Keratinocyte (primary cell): Measurements from ENCODE around the gene STRN4.
A peak's percentile ranks its signal among the peaks of the same experiment; 100 is the strongest.

Source experiments
- EZH2 ChIP-seq: IDR thresholded peaks from one replicate; pipeline ENCODE4 v1.6.1; 2012; ENCODE audit warnings: inconsistent platforms, mild to moderate bottlenecking, low read length, moderate library complexity
- TF ChIP-seq, protein P1 (sequence below), 3 experiments: IDR thresholded peaks in 1 of 3; conservative IDR thresholded peaks in 1 of 3; optimal IDR thresholded peaks in 1 of 3; 2 replicates in 2 of 3; 3 replicates in 1 of 3; pipeline versions ENCODE3 to v1.5.1; 2011; ENCODE audit warnings: low read length in 3 of 3, mild to moderate bottlenecking in 3 of 3, moderate library complexity in 2 of 3, control low read depth in 1 of 3, inconsistent platforms in 1 of 3; ENCODE audit not compliant: insufficient read depth in 2 of 3; ENCODE audit errors: extremely low read depth in 1 of 3

DNA sequence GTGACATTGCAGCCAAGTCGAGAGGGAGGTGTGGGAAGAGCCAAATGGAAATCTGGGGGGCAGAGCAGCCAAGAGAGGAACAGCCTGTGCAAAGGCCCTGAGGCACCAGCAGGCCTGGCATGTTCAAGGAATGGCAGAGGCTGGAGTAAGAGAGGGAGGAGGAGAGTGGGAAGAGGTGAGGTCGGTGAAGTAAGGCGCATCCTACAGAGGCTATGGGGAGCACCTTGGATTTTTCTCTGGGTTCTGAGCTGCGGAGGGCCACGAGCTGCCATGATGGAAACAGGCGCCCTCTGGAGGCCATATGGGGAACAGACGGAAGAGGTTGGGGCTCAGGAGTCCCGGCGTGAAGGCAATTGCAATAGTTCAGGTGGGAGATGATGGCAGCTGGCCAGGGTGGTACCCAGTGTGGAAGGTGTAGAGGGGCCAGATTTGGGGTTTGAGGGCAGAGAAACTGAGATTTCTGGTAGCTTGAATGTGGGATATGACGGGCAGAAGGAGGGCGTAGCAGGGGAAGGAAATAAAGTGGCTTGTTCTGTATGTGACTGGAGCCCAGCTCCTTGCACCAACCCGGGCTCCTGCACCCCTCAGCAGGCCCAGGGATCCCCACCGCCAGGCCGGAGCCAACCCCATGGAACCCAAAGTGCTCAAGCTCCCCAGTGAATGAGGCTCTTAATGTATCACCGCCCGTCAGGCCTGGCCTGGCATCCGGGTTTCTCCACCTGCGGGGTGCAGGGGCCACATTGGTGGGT is 20.5 kb upstream of the STRN4 start:
- TF ChIP-seq, protein P1, sequence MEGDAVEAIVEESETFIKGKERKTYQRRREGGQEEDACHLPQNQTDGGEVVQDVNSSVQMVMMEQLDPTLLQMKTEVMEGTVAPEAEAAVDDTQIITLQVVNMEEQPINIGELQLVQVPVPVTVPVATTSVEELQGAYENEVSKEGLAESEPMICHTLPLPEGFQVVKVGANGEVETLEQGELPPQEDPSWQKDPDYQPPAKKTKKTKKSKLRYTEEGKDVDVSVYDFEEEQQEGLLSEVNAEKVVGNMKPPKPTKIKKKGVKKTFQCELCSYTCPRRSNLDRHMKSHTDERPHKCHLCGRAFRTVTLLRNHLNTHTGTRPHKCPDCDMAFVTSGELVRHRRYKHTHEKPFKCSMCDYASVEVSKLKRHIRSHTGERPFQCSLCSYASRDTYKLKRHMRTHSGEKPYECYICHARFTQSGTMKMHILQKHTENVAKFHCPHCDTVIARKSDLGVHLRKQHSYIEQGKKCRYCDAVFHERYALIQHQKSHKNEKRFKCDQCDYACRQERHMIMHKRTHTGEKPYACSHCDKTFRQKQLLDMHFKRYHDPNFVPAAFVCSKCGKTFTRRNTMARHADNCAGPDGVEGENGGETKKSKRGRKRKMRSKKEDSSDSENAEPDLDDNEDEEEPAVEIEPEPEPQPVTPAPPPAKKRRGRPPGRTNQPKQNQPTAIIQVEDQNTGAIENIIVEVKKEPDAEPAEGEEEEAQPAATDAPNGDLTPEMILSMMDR (optimal IDR thresholded peaks at IDR 0.05 in 1 of 3, IDR thresholded peaks at IDR 0.05 in 1 of 3, conservative IDR thresholded peaks at IDR 0.05 in 1 of 3; ENCODE audit: extremely low read depth in 1 of 3, insufficient read depth in 2 of 3, low read length in 3 of 3): peak; percentile 77 to 93 (median 83)
- no peak for TF ChIP-seq EZH2
